Dermis lymphatic vessel endothelial cell (primary cell): ENCODE data around the gene EDA2R. TPM values are rescaled to one million over a fixed set of nuclear protein-coding genes. Genes with fewer than 3 reads are reported as not detected.

ENCODE experiments used
- total RNA-seq: library from RNA; depleted of rRNA; stranded (reverse); fragments of >200 nt; gene quantifications from 2 replicates; pipeline ENCODE4 v1.2.1, GENCODE V29; 2014

Gene EDA2R, protein sequence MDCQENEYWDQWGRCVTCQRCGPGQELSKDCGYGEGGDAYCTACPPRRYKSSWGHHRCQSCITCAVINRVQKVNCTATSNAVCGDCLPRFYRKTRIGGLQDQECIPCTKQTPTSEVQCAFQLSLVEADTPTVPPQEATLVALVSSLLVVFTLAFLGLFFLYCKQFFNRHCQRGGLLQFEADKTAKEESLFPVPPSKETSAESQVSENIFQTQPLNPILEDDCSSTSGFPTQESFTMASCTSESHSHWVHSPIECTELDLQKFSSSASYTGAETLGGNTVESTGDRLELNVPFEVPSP
- total RNA-seq, result 0.43 and 1.5 TPM in 2 replicates

DNA sequence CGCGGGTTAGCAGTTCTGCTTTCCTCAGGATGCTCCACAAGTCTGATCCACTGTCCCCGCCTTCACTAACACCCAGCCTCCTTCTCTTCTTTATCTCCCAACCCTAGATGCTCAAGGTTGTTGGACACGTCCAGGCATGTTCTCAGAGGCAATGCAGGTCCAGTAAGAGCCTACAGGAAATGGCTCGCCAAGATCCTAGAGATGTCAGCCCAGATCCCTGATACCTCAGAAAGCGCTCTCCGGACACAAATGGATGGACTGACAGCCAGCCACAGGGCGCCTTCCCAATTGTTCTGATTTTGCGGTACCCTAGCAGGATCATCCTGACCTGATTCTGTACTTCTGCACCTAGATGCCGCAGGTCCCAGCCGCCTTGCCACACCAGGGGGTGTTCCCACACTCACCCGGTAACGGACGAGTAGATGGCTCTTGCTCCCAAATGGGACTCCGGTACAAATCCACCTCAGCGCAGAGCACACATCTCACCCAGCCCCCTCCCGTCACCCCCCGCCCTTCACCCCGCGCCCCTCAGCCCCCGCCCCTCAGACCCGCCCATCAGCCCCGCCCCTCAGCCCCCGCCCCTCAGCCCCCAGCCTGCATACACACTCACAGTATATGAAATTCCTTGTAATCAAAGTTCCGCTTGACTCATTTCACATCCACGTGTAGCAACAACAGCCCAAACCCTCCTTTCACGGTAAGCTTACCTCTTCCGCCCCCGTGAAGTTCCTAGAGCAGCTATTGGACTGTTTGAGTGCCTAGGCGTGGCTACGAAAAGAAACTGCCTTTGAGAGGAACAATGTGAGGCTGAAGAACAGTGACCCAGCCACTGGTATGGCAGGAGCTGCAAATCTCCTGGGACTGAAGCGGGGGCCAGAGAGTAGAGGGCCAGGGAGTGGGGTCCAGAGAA, at the start of gene EDA2R:
TSS of gene EDA2R (minus strand) at position 488 of the 910 bp plus-strand sequence. CDS start 23,058 bp downstream, outside the sequence.

